ENCODE measurements around the gene MMADHC.

GRCh38 chr2:149568138-149568537 lies 19.4 kb downstream of the MMADHC start:
- TF ChIP-seq CTCF (IDR thresholded peaks at IDR 0.05) = no peak
- TF ChIP-seq POLR2A (IDR thresholded peaks at IDR 0.05) = no peak
- TF ChIP-seq POLR2AphosphoS5 (IDR thresholded peaks at IDR 0.05) = no peak

All from prostate gland (tissue), 2 donors.